Activated T-helper 2 cell treated with anti-CD3 and anti-CD28 coated beads, Interferon-gamma antibody, Interleukin-2, Interleukin-4, amounts not matched to agents 10 μg/mL and 5 μg/mL and 100 μg/mL, durations not matched to agents 14 hours and 24 hours and 36 hours (primary cell): ENCODE measurements around the gene VAMP1. TPM values are rescaled to one million over a fixed set of nuclear protein-coding genes. Genes with fewer than 3 reads are reported as not detected.
"Not testable (repeated sequence)": the region's sequence is repeated elsewhere in the genome, so short reads cannot be mapped to it uniquely, and the experiment has no call there.

Experiments used
- DNase-seq: peaks from one replicate; pipeline ENCODE4 v3.0.0; 2021; ENCODE audit warnings: low spot score
- H3K27ac Mint-ChIP-seq: one replicate; pipeline ENCODE4 v1.8.0; 2021; ENCODE audit warnings: mixed read lengths
- H3K27me3 Mint-ChIP-seq: one replicate; pipeline ENCODE4 v1.8.0; 2021; ENCODE audit warnings: low read depth, mixed read lengths
- H3K36me3 Mint-ChIP-seq: one replicate; pipeline ENCODE4 v1.8.0; 2021; ENCODE audit warnings: low read depth, mixed read lengths
- H3K4me1 Mint-ChIP-seq: one replicate; pipeline ENCODE4 v1.8.0; 2021; ENCODE audit warnings: low read depth, mixed read lengths
- H3K4me3 Mint-ChIP-seq: one replicate; pipeline ENCODE4 v1.8.0; 2021; ENCODE audit warnings: low read depth, mild to moderate bottlenecking, moderate library complexity, mixed read lengths
- H3K9me3 Mint-ChIP-seq: one replicate; pipeline ENCODE4 v1.8.0; 2021; ENCODE audit warnings: mixed read lengths
- intact Hi-C: fragments of 100-400 bp; cut with micrococcal nuclease; formaldehyde crosslinking; loops from one replicate; pipeline ENCODE4 v1.15.1; 2023
- total RNA-seq: library from RNA; stranded (reverse); gene quantifications from 2 replicates; pipeline ENCODE4 v1.2.3, GENCODE V29; 2022

Gene VAMP1
- total RNA-seq, 1 donor from 2014 or later = 38.7 TPM

DNA sequence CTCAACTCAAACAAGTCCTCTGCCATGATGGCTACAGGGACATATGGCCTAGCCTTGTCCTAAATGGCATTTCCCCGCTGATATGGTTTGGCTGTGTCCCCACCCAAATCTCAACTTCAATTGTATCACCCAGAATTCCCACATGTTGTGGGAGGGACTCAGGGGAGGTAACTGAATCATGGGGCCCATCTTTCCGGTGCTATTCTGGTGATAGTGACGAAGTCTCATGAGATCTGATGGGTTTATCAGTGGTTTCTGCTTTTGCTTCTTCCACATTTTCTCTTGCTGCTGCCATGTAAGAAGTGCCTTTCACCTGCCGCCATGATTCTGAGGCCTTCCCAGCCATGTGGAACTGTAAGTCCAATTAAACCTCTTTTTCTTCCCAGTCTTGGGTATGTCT is 3.7 kb downstream of the VAMP1 start:
- H3K36me3 Mint-ChIP-seq = peaks cover 77% of the 10 kb centered on the region
- not testable (repeated sequence) for H3K9me3 Mint-ChIP-seq, DNase-seq, H3K27me3 Mint-ChIP-seq
- peaks cover 73% of the 10 kb centered on the region for H3K4me1 Mint-ChIP-seq
- intact Hi-C loops = loop anchor here (10.0 kb wide), 1 partner anchor 218 kb away; the partner anchor contains the start of gene ZNF384
- H3K4me3 Mint-ChIP-seq = peak overlapping the region; percentile 22
- peak overlapping the region; percentile 23 for H3K27ac Mint-ChIP-seq

DNA sequence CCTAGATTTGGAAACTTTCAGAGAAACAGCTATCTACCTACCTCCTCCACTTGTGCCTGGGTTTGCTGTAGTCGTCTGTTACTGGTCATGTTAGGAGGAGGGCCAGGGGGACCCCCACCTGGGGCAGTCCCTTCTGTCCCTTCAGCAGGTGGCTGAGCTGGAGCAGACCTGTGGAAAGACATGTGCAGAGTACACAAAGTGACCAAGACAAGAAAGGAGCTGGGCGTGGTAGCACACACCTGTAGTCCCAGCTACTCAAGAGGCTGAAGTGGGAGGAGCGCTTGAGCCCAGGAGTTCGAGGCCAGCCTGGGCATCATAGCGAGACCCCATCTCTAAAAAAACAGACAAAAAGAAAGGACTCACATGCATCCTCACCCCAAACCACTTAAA is 4.3 kb downstream of the VAMP1 start:
- Mint-ChIP-seq H3K36me3 (peaks cover 83% of the 10 kb centered on the region), H3K4me1 (peaks cover 74% of the 10 kb centered on the region), H3K27ac (peak overlapping the region; percentile 23), H3K9me3 (no peaks in the 10 kb centered on the region), H3K4me3 (no peak overlapping the region), H3K27me3 (no peaks in the 10 kb centered on the region)
- no peak for DNase-seq
- intact Hi-C loops = loop anchor here (10.0 kb wide), 1 partner anchor 219 kb away; the partner anchor contains the start of gene ZNF384

DNA sequence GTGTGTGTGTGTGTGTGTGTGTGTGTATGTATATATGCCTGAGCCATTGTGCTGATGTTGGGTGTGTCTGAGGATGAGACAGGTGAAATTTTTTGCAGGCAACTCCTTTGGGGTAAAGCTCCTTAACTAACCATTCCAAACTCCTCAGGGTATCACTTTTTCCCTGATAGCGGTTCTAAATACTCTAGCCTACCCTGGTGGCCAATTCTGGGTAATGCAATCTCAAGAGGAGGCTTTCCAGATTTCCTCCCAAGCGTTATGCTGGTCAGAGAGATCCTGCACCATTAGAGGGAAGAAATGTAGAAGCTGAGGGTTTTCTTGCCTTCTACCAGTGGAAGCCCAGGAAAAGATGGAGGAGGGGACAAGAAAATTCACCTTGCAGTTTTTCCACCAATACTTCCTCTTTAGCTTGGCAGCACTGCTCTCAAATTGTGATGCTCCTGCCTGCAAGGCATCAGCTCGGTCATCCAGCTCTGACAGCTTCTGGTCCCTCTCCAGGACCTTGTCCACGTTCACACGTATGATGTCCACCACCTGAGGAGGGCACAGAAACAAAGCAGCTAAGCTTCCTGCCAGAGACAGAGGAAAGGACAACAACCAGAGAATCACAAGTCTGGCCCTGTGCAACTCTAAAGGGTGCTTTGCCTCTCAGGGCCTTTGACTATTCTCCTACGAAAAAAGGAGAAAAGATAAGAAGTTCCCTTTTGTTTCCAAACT is 4.9 kb downstream of the VAMP1 start:
- DNase-seq = no peak
- no peaks in the 10 kb centered on the region for H3K27me3 Mint-ChIP-seq
- H3K4me1 Mint-ChIP-seq = peaks cover 77% of the 10 kb centered on the region
- no peak overlapping the region for H3K4me3 Mint-ChIP-seq
- peaks cover 88% of the 10 kb centered on the region for H3K36me3 Mint-ChIP-seq
- H3K27ac Mint-ChIP-seq = peak overlapping the region; percentile 54
- H3K9me3 Mint-ChIP-seq = no peaks in the 10 kb centered on the region
- intact Hi-C loops = loop anchor here (1.0 to 10.0 kb wide), 2 partner anchors 42 to 219 kb away; partner anchors contain the start of gene ZNF384

DNA sequence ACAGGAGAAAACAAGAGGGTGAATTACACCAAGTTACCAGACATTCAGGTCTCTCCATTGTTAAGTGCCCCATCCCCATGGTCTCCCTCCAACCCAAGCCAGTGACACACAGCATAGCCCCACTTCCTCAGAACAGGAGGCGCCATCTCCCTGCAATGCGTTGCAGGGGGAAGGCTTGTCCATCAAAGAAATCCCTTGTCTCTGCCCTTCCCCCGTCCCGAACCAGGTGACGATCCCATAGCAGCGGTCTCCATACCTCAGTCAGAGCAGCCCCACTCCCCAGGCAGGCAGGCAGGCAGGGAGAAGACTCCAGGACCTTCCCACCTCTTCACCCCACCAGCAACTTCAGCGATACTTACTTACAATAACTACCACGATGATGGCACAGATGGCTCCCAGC is 5.9 kb downstream of the VAMP1 start:
- intact Hi-C loops = loop anchor here (10.0 kb wide), 1 partner anchor 220 kb away; the partner anchor contains the start of gene ZNF384

DNA sequence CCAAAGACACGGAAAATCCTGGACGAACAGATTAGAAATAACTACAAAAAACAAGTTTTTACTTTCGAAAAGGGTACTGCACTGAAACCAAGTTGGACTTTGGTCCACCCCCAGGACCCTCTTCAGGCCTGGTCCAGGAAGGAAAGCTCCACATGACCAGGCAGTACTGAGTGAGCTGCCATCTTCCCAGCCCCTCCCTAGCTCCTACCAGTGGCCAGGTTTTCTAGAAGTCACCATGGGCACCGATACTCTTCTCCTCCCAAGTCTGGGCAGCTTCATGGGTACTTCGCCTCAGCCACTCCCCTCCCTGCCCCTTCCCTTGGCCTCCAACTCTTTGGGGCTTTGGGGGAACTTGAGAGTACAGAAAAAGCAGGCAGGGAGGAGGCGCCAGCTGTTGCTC is 6.6 kb downstream of the VAMP1 start:
- DNase-seq = no peak
- Mint-ChIP-seq H3K4me1 (peaks cover 75% of the 10 kb centered on the region), H3K9me3 (no peaks in the 10 kb centered on the region), H3K36me3 (peaks cover 94% of the 10 kb centered on the region), H3K27me3 (no peaks in the 10 kb centered on the region), H3K27ac (peak overlapping the region; percentile 99), H3K4me3 (peak overlapping the region; percentile 75)
- intact Hi-C loops = loop anchor here (2.0 to 10.0 kb wide), 3 partner anchors 19 to 221 kb away; partner anchors contain the start of genes CD27 and ZNF384

More for the DNA sequence above, 5.9 kb downstream of the VAMP1 start:
- no peak for DNase-seq
- no peaks in the 10 kb centered on the region for H3K9me3 Mint-ChIP-seq
- peaks cover 77% of the 10 kb centered on the region for H3K4me1 Mint-ChIP-seq
- H3K36me3 Mint-ChIP-seq = peaks cover 93% of the 10 kb centered on the region
- peak overlapping the region; percentile 35 for H3K4me3 Mint-ChIP-seq
- H3K27me3 Mint-ChIP-seq = no peaks in the 10 kb centered on the region
- peak overlapping the region; percentile 99 for H3K27ac Mint-ChIP-seq

DNA sequence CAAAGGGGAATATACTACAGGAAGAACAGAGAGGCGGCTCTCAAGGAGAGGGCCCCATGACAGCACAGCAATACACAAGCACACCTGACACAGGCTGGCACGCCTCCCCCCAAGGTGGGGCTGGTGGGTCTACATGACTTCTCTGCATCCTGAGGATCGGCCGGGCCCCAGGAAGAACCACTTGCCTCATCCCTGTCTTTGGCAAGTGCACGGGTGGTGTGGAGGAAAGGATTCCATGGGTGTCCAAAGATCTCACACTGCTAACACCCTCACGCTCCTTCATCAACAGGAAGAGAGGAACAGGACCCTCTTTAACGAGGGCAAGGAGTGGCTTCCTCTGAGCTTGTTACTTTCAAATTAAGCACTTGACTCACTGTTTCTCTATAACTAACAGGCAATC is 7.3 kb downstream of the VAMP1 start:
- Mint-ChIP-seq H3K27me3 (no peaks in the 10 kb centered on the region), H3K36me3 (peaks cover 94% of the 10 kb centered on the region), H3K4me1 (peaks cover 74% of the 10 kb centered on the region), H3K9me3 (no peaks in the 10 kb centered on the region), H3K4me3 (peak overlapping the region; percentile 75), H3K27ac (peak overlapping the region; percentile 99)
- DNase-seq = no peak
- intact Hi-C loops = loop anchor here (2.0 to 10.0 kb wide), 3 partner anchors 18 to 222 kb away; partner anchors contain the start of genes CD27 and ZNF384

DNA sequence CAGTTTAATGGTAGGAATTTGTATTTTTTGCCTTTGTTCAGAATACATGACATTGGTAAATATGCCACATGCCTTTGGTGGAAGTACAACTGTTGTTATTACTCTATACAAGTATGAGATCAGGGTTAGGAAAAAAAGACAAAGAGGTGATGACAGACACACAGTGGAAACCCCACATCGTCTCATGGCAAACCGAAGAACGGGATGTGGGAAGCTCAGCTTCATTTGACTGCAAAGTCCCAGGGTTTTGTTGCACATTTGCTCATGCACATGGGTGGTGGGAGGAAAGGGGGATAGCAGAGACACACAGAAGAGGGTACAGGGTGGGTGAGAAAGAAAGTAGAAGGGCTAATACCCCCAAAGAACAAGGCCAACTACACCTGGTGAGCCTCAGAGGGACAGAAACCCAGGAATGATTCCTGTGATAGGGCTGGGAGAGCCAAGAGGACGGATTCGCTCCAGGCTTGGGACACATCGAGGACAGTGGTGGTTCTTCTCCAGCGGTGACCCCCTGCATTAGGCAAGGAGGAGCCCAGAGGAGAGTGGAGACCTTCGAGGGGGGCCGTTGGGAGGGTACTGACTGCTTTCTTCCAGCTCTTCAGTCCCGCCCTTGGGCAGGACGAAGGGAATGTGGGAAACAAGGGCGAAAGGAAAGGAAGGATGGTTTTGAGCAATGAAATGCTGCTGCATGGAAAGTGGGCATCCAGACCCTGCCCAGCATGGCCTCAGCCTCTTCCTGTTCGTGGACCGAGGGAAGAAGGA is 8.1 kb downstream of the VAMP1 start:
- Mint-ChIP-seq H3K27me3 (no peaks in the 10 kb centered on the region), H3K4me3 (peak overlapping the region; percentile 75), H3K4me1 (peaks cover 69% of the 10 kb centered on the region), H3K9me3 (no peaks in the 10 kb centered on the region), H3K36me3 (peaks cover 90% of the 10 kb centered on the region), H3K27ac (peak overlapping the region; percentile 99)
- intact Hi-C loops = loop anchor here (1.0 to 10.0 kb wide), 6 partner anchors 8 to 222 kb away; partner anchors contain the start of genes CD27, TAPBPL, VAMP1 and ZNF384
- no peak for DNase-seq

DNA sequence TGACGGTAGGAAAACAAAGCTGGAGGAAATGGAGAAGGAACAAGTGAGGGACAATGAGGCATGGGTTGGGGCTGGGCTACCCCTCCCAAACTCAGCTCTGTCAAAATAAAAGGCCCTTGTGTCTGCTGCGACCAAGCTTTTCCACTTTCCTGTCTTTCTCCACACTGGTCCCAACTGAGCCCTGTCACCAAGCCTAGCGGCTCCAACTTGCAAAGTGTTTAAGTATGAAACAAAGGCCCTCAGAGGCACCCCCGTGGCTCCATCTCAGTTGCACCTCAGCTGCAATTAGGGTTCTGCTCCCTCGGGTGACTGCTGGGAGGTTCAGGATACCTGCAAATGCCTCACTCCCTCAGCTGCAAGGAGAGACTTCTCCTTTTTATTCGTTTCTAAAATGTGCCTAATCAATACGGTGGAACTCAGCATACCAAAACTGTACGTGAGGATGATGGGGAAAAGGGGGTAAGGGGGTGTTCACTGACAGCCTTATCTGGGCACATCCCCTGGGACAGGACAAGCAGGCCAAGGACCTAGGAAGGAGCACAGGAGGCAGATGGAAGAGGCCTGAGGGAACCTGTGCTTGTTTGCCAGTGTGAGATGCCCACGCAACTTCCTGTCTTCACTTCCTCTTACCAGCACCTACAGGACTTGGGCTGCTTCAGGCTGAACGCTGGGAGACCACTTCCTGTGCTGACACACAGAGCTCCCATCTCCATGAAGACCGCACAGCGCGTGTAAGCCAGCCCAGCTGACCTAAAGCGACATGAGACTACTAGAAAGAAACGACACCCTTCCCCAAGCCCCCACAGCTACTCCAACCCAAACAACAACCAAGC is 8.9 kb downstream of the VAMP1 start:
- H3K27me3 Mint-ChIP-seq = no peaks in the 10 kb centered on the region
- H3K27ac Mint-ChIP-seq = peak overlapping the region; percentile 99

DNA sequence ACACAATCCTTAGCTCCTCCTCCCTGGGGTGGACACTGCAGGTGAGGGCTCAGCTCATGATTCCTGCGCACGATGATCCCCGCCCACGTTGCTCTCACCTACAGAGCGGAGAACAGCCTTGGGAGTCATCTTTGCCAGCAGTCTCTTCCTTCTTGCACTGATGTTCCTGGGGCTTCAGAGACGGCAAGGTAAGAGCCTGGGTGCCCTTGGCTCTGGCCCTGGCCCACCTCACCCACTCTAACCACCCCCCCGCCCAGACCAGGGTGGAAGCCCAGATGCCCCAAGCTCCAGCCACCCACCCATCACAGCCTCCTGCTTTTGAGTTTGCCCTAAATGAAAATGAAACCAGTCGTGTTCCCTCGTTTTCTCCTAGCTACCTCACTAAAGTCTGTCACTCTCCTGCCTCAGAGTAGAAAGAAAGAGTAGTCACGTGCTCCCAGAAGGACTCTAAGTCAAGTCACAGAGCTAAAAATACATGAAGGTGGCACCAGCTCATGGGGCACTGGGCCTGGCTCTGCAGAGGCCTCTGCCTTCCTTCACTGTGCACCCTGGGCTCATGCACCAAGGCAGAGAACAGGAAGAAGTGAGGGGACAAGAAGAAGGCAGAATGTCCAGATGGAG is 9.6 kb downstream of the VAMP1 start:
- Mint-ChIP-seq H3K4me1 (peaks cover 64% of the 10 kb centered on the region), H3K27me3 (no peaks in the 10 kb centered on the region), H3K36me3 (peaks cover 91% of the 10 kb centered on the region), H3K27ac (peak overlapping the region; percentile 99), H3K9me3 (no peaks in the 10 kb centered on the region), H3K4me3 (peak overlapping the region; percentile 75)
- DNase-seq = no peak
- intact Hi-C loops = loop anchor here (10.0 kb wide), 1 partner anchor 224 kb away; the partner anchor contains the start of gene ZNF384

More for the DNA sequence above, 8.9 kb downstream of the VAMP1 start:
- intact Hi-C loops = loop anchor here (1.0 to 10.0 kb wide), 6 partner anchors 9 to 223 kb away; partner anchors contain the start of genes CD27, TAPBPL, VAMP1 and ZNF384
- H3K4me3 Mint-ChIP-seq = peak overlapping the region; percentile 75
- H3K9me3 Mint-ChIP-seq = no peaks in the 10 kb centered on the region
- peaks cover 67% of the 10 kb centered on the region for H3K4me1 Mint-ChIP-seq
- H3K36me3 Mint-ChIP-seq = peaks cover 90% of the 10 kb centered on the region
- peak; percentile 83 for DNase-seq

DNA sequence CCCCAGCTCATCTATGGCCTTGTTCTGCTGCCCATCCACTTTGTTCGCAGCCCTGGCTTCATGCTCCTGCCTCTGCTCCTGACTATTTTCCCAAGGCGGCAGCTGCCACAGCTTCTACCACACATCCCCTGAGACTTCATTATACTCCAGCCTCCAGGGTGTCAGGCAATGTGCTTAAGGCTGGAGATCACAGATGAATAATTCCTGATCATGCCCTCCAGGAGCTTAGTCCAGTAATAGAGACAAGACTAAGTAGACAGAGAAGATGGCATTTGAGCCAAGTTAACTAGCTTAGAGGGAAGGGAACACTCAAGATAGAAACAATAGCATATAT is 11.5 kb downstream of the VAMP1 start:
- intact Hi-C loops = no loop called here
- H3K27me3 Mint-ChIP-seq = no peaks in the 10 kb centered on the region
- H3K27ac Mint-ChIP-seq = peak overlapping the region; percentile 56
- peaks cover 92% of the 10 kb centered on the region for H3K36me3 Mint-ChIP-seq
- H3K4me1 Mint-ChIP-seq = peaks cover 63% of the 10 kb centered on the region
- no peak for DNase-seq
- H3K4me3 Mint-ChIP-seq = no peak overlapping the region
- H3K9me3 Mint-ChIP-seq = no peaks in the 10 kb centered on the region

DNA sequence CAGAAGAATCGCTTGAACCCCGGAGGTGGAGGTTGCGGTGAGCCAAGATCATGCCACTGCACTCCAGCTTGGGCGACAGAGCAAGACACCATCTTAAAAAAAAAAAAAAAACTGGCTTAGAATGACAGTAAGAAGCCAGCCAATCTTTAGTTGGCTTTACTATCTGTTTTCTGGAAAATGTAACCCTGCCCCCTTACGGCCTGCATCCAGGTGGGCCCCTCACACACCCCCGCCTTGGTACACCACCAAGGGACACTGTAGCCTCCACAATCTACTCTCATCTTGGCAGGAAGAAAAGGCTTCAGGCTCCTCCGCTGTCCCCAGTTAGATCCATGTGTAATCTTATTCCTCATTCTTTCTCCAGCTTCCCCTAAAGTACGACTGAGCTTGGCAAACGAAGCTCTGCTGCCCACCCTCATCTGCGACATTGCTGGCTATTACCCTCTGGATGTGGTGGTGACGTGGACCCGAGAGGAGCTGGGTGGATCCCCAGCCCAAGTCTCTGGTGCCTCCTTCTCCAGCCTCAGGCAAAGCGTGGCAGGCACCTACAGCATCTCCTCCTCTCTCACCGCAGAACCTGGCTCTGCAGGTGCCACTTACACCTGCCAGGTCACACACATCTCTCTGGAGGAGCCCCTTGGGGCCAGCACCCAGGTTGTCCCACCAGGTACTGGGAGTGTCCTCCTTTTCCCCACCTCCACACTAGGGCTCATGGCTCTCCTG is 12.0 kb downstream of the VAMP1 start:
- Mint-ChIP-seq H3K9me3 (no peaks in the 10 kb centered on the region), H3K4me3 (no peak overlapping the region), H3K4me1 (peaks cover 61% of the 10 kb centered on the region), H3K27me3 (no peaks in the 10 kb centered on the region), H3K27ac (peak overlapping the region; percentile 56), H3K36me3 (peaks cover 92% of the 10 kb centered on the region)
- DNase-seq = no peak
- intact Hi-C loops = no loop called here
